NT2/D1 (cell line): ENCODE measurements around the gene CLCN4.

Source experiments
- DNase-seq: peaks from one replicate; pipeline ENCODE4 v3.0.0-alpha.2; 2011; ENCODE audit warnings: low read depth, low spot score
- H3K27me3 ChIP-seq: 2 replicates; pipeline ENCODE4 v1.6.0; 2011; ENCODE audit warnings: mild to moderate bottlenecking; ENCODE audit not compliant: insufficient read length, insufficient read depth
- H3K36me3 ChIP-seq: 2 replicates; pipeline ENCODE4 v1.6.1; 2011; ENCODE audit warnings: mild to moderate bottlenecking, low read length, mixed read lengths; ENCODE audit not compliant: insufficient read depth, insufficient read length
- H3K4me1 ChIP-seq: 2 replicates; pipeline ENCODE4 v1.5.1; 2011; ENCODE audit not compliant: insufficient read depth, insufficient read length
- H3K4me3 ChIP-seq: 2 replicates; pipeline ENCODE4 v1.5.1; 2011; ENCODE audit warnings: low read depth; ENCODE audit not compliant: insufficient read length
- H3K9ac ChIP-seq: 2 replicates; pipeline ENCODE4 v1.6.0; 2011; ENCODE audit warnings: low read depth; ENCODE audit not compliant: insufficient read length
- H3K9me3 ChIP-seq: 2 replicates; pipeline ENCODE4 v1.5.1; 2011; ENCODE audit warnings: mild to moderate bottlenecking, low read length; ENCODE audit not compliant: insufficient read depth
- SUZ12 ChIP-seq: IDR thresholded peaks from 2 replicates; pipeline ENCODE4 v1.6.1; 2011; ENCODE audit not compliant: insufficient read length, insufficient read depth; ENCODE audit errors: extremely low read depth
- YY1 ChIP-seq: IDR thresholded peaks from 2 replicates; pipeline ENCODE4 v1.6.1; 2011; ENCODE audit not compliant: insufficient read length, insufficient read depth
- ZNF274 ChIP-seq: IDR thresholded peaks from 2 replicates; pipeline ENCODE4 v1.6.1; 2011; ENCODE audit warnings: mild to moderate bottlenecking, low read depth, low read length

CLCN4 gene

DNA sequence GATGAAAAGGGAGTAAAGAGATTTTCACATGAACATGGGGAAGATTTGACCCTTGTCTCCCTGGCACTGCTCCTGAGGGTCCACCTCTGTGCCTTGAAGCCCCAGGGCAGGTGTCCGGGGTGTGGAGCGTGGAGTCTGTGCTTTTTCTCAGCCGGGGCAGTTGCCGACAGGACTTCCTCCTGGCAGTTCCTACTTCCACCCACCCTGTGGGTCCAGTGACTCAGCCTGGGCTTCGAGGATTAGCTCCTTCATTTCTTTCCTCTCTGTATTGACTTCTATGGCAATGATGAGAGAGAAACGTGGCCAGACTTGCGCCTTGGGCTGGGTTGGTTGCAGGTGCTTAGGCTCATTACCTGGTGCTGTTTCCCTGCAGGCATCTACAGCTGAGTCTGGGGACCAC is 35.9 kb upstream of the CLCN4 start:
- no peaks in the 10 kb centered on the region for H3K4me1 ChIP-seq
- H3K9ac ChIP-seq, result no peak overlapping the region
- no peak for DNase-seq
- no peaks in the 10 kb centered on the region for H3K27me3 ChIP-seq
- H3K9me3 ChIP-seq, result peaks cover 96% of the 10 kb centered on the region
- H3K36me3 ChIP-seq, result peaks cover 85% of the 10 kb centered on the region
- no peak overlapping the region for H3K4me3 ChIP-seq
- TF ChIP-seq YY1, result no peak
- no peak for TF ChIP-seq SUZ12

DNA sequence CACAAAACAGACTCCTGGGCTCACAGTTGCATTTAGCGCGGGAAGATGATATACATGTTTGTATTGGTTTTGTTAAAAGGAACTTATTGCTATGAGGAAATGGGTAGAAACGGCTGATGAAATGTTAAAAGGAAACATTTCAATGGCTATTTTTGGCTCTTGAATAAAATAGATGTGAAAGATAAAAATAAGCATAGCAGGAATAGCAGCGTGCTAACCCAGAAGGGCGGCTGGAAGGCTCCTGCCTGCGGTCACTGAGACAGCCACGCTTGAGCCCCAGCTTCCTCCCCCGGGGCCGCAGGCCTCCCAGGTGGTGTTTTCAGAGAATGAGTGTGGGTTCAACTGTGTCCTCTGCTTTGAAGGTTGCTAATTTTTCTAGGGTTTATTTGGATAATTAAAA is 35.0 kb upstream of the CLCN4 start:
- H3K36me3 ChIP-seq, result peaks cover 87% of the 10 kb centered on the region
- TF ChIP-seq SUZ12, result no peak
- TF ChIP-seq YY1, result no peak
- no peak for TF ChIP-seq ZNF274
- DNase-seq, result no peak
- H3K9me3 ChIP-seq, result peaks cover 94% of the 10 kb centered on the region
- no peaks in the 10 kb centered on the region for H3K27me3 ChIP-seq
- no peaks in the 10 kb centered on the region for H3K4me1 ChIP-seq
- no peak overlapping the region for H3K9ac ChIP-seq
- no peak overlapping the region for H3K4me3 ChIP-seq

DNA sequence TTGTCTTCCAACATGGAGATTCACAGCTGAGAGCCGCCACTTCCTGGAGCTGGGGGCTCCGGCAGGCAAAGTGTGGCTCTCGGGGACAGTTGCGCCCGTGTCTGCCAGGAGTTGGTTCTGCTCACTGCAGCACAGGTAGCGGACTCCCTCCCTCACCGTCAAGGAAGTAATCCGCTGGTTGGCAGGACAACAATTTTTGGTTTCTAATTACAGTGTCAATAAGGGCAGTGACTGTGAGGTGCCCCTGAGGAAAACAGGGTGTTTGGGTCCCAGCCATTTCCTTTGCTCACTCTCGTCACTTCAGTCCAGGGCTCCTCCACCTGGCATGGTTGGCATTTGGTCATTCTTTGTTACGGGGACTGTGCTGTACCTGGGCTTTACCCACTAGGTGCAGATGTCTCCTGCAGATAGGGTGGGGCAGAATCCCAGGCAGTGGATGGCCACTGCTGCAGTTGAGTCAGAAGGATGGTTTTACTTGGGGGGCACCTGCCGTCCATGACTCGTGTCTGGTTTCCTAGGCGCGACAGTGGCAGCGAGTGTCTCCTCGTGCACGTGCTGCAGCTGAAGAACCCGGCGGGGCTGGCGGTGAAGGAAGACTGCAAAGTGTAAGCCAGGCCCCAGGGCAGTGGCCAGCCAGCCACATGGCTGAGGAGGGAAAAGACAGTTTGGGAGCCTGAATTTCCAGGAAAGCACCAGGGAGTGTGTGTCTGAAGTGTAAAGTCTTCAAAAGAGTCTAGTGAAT is 32.1 kb upstream of the CLCN4 start:
- Histone ChIP-seq H3K4me1 (no peaks in the 10 kb centered on the region), H3K36me3 (peaks cover 90% of the 10 kb centered on the region), H3K9ac (no peak overlapping the region), H3K4me3 (no peak overlapping the region), H3K27me3 (no peaks in the 10 kb centered on the region), H3K9me3 (peaks cover 80% of the 10 kb centered on the region)
- no peak for DNase-seq
- no peak for TF ChIP-seq YY1
- no peak for TF ChIP-seq ZNF274
- no peak for TF ChIP-seq SUZ12

DNA sequence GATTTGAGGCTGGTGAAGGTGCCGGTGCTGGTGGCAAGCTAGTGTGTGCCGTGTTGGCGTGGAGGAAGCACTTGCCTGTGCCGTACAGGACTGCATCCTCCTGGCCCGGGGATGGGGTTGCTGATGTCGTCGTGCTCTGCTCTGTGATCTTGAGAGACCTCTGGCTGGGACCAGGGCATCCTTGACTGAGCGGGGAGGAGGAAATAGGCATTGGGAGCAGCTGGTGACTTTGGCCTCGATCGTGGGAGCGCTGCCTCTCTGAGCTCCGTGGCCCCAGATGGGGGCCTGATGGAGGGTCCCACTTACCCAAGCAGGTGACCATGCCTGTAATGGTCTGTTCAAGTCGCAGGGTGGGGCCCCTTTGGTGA is 31.5 kb upstream of the CLCN4 start:
- TF ChIP-seq ZNF274 (no peak), SUZ12 (no peak), YY1 (no peak)
- no peak for DNase-seq
- Histone ChIP-seq H3K36me3 (peaks cover 93% of the 10 kb centered on the region), H3K9me3 (peaks cover 80% of the 10 kb centered on the region), H3K4me3 (no peak overlapping the region), H3K4me1 (no peaks in the 10 kb centered on the region), H3K9ac (no peak overlapping the region), H3K27me3 (no peaks in the 10 kb centered on the region)

DNA sequence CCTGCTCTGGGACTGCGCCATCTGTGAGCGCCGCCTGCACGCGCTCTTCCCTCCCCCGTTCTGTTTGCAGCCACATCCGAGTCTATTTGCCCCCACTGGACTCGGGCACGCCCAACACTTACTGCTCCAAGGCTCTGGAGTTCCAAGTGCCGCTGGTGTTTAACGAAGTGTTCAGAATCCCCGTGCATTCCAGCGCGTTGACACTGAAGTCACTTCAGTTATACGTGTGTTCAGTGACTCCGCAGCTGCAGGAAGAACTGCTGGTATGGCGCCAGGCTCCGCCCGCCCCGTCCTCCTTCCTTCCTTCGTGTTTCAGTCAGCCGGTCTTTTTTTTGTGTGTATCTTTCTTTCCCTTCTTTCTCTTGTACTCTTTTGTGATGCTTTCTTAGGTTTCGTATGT is 30.7 kb upstream of the CLCN4 start:
- Histone ChIP-seq H3K36me3 (peaks cover 93% of the 10 kb centered on the region), H3K9me3 (peaks cover 80% of the 10 kb centered on the region), H3K27me3 (no peaks in the 10 kb centered on the region), H3K9ac (no peak overlapping the region), H3K4me1 (no peaks in the 10 kb centered on the region), H3K4me3 (no peak overlapping the region)
- no peak for DNase-seq
- TF ChIP-seq YY1, result no peak
- TF ChIP-seq SUZ12, result no peak
- no peak for TF ChIP-seq ZNF274

DNA sequence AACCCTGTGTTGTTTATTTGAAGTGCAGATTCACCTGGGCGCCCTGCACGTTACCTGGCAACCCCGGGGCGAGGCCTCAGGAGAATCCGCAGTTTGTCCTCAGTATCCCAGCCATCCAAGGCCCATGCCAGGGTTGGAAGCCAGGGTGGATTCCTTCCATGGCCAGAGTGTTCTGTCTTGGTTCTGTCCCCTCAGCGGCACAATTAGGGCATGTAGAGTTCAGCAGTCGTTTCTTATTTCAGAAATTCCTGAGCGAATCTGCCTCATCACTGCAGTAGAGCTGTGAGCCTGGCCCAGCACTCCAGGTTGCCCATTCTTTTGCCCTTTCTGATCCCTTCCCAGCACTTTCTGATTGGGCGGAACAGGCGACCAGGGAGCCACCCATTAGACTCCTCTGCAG is 29.9 kb upstream of the CLCN4 start:
- H3K36me3 ChIP-seq, result peaks cover 92% of the 10 kb centered on the region
- no peaks in the 10 kb centered on the region for H3K27me3 ChIP-seq
- H3K9me3 ChIP-seq, result peaks cover 79% of the 10 kb centered on the region
- H3K4me3 ChIP-seq, result no peak overlapping the region
- DNase-seq, result no peak
- H3K4me1 ChIP-seq, result no peaks in the 10 kb centered on the region
- no peak overlapping the region for H3K9ac ChIP-seq
- no peak for TF ChIP-seq YY1
- no peak for TF ChIP-seq ZNF274
- no peak for TF ChIP-seq SUZ12

DNA sequence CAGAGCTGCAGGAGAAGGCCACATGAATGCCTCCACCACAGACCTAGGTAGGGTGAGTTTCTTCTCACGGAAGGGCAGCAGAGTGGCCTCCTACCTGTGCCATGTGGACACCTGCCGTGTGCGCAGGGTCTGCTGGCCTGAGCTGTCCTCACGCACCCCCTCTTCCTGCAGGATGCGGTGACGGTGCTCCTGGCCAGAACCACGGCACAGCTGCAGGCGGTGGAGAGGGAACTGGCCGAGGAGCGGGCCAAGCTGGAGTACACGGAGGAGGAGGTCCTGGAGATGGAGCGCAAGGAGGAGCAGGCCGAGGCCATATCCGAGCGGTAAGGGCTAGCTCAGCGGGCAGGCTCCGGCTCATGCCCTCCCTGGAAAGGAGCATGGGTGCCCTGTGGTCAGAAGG is 28.4 kb upstream of the CLCN4 start:
- TF ChIP-seq ZNF274 (no peak), SUZ12 (no peak), YY1 (no peak)
- peaks cover 89% of the 10 kb centered on the region for H3K36me3 ChIP-seq
- H3K4me3 ChIP-seq, result no peak overlapping the region
- no peaks in the 10 kb centered on the region for H3K4me1 ChIP-seq
- H3K9ac ChIP-seq, result no peak overlapping the region
- H3K27me3 ChIP-seq, result no peaks in the 10 kb centered on the region
- DNase-seq, result no peak
- H3K9me3 ChIP-seq, result peaks cover 68% of the 10 kb centered on the region; the same call in 1 of the 2 replicates
